HepG2 (cell line): ENCODE results near the gene GGA1. TPM values are rescaled to one million over a fixed set of nuclear protein-coding genes. Genes with fewer than 3 reads are reported as not detected.

Experiments
- ATAC-seq: fragments of 200-7000 bp; cut with Tn5 transposase; 3 replicates; pipeline ENCODE4 v1.9.1; 2020; ENCODE audit warnings: mild to moderate bottlenecking, moderate library complexity
- BruUV-seq: library from RNA; stranded (reverse); fragments of 400-500 nt; replicated peaks from 2 replicates; lab custom pipeline; 2021; lab: Mats Ljungman, UMichigan
- CTCF ChIA-PET: fragments of 300-600 bp; formaldehyde crosslinking; extraction: SDS; loops from one replicate; lab custom pipeline; 2021; ENCODE audit warnings: low total read pairs, inconsistent platforms, low intra/inter-chr PET ratio; lab: Yijun Ruan, JAX
- POLR2A ChIA-PET: fragments of 350-600 bp; sonication (Branson Sonifier 250); formaldehyde crosslinking; loops from one replicate; lab custom pipeline; 2020; ENCODE audit warnings: antibody characterized with exemption, inconsistent platforms; lab: Yijun Ruan, JAX
- DNase-seq: peaks from one replicate; pipeline ENCODE4 v3.0.0-alpha.2; 2015; ENCODE audit warnings: low spot score
- FAIRE-seq: peaks from 3 replicates; lab custom pipeline; 2011; peaks lifted over from hg19 to GRCh38; lab: Jason Lieb, UNC
- H2AFZ ChIP-seq: one replicate; pipeline ENCODE4 v1.6.1; 2011; ENCODE audit warnings: low read length, inconsistent platforms
- H3K27ac ChIP-seq: fragments of 300-600 bp; 3 replicates; pipeline ENCODE4 v1.8.0; 2011; ENCODE audit warnings: mixed run types, mild to moderate bottlenecking, mixed read lengths, low read length, inconsistent platforms; ENCODE audit not compliant: insufficient read depth; ENCODE audit errors: extremely low read length
- H3K27me3 ChIP-seq, 2 experiments: fragments of 200-600 bp in 1 of 2; 2 replicates in 1 of 2; 3 replicates in 1 of 2; pipeline versions ENCODE4 v1.6.0 to v1.8.0; 2011; ENCODE audit warnings: low read length in 2 of 2, mild to moderate bottlenecking in 2 of 2, moderate library complexity in 2 of 2, inconsistent platforms in 1 of 2; ENCODE audit not compliant: insufficient read depth in 2 of 2, control insufficient read depth in 1 of 2
- H3K36me3 ChIP-seq, 2 experiments: fragments of 200-600 bp in 1 of 2; replicated peaks in 1 of 2; 2 replicates in 1 of 2; 3 replicates in 1 of 2; pipeline versions ENCODE4 v1.5.1 to v1.8.0; 2011; ENCODE audit warnings: low read length in 2 of 2, inconsistent platforms in 1 of 2; ENCODE audit not compliant: insufficient read depth in 2 of 2, control insufficient read depth in 1 of 2
- H3K4me1 ChIP-seq: 2 replicates; pipeline ENCODE4 v1.5.1; 2012; ENCODE audit warnings: low read length, inconsistent platforms; ENCODE audit not compliant: insufficient read depth
- H3K4me2 ChIP-seq: 2 replicates; pipeline ENCODE4 v1.6.0; 2011; ENCODE audit warnings: low read depth, low read length, inconsistent platforms
- H3K4me3 ChIP-seq, 3 experiments: fragments of 200-600 bp in 1 of 3; sonication (generic), shearing (Covaris generic) in 1 of 3; replicated peaks in 1 of 3; 2 replicates each; pipeline ENCODE4 v1.5.1; 2011 to 2016; ENCODE audit warnings: low read length in 3 of 3, inconsistent platforms in 2 of 3, low read depth in 2 of 3, mild to moderate bottlenecking in 2 of 3, control low read depth in 1 of 3, mixed read lengths in 1 of 3; ENCODE audit not compliant: insufficient read depth in 1 of 3
- H3K79me2 ChIP-seq: one replicate; pipeline ENCODE4 v1.6.1; 2011; ENCODE audit warnings: low read length, inconsistent platforms; ENCODE audit not compliant: insufficient read depth
- H3K9ac ChIP-seq: 2 replicates; pipeline ENCODE4 v1.6.0; 2011; ENCODE audit warnings: mild to moderate bottlenecking, low read depth, low read length, inconsistent platforms; ENCODE audit not compliant: insufficient read depth
- H3K9me3 ChIP-seq: 2 replicates; pipeline ENCODE4 v1.5.1; 2012; ENCODE audit warnings: mild to moderate bottlenecking, low read length
- H4K20me1 ChIP-seq: 2 replicates; pipeline ENCODE4 v1.6.0; 2011; ENCODE audit warnings: inconsistent platforms, mild to moderate bottlenecking, low read length, moderate library complexity; ENCODE audit not compliant: insufficient read depth
- GATAD2A ChIP-seq: IDR thresholded peaks from 2 replicates; pipeline ENCODE4 v1.6.1; 2016
- HNRNPL ChIP-seq: fragments of 200-400 bp; formaldehyde crosslinking; IDR thresholded peaks from 2 replicates; pipeline ENCODE4 v1.6.1; 2017; ENCODE audit warnings: mild to moderate bottlenecking, low read depth, low read length
- MIER2 ChIP-seq: IDR thresholded peaks from 2 replicates; pipeline ENCODE4 v1.6.1; 2016; ENCODE audit warnings: missing biosample characterization, missing genetic modification reagents
- NR1H2 ChIP-seq: sonication (generic); formaldehyde crosslinking; IDR thresholded peaks from 2 replicates; pipeline ENCODE4 v1.8.1; 2022; ENCODE audit warnings: low read depth, missing genetic modification reagents, borderline replicate concordance
- SP140L ChIP-seq: sonication (generic); formaldehyde crosslinking; IDR thresholded peaks from 2 replicates; pipeline ENCODE4 v1.4.0; 2020; ENCODE audit warnings: missing genetic modification reagents, borderline replicate concordance
- SUZ12 ChIP-seq: fragments of 150-350 bp; IDR thresholded peaks from 2 replicates; pipeline ENCODE4 v1.6.1; 2014; ENCODE audit warnings: low read depth, low read length
- ZNF33A ChIP-seq: sonication (generic); formaldehyde crosslinking; IDR thresholded peaks from 2 replicates; pipeline ENCODE4 v1.5.1; 2020; ENCODE audit warnings: missing genetic modification reagents, mild to moderate bottlenecking, moderate library complexity, borderline replicate concordance
- ZNF713 ChIP-seq: sonication (generic); formaldehyde crosslinking; IDR thresholded peaks from 2 replicates; pipeline ENCODE4 v1.4.0; 2020; ENCODE audit warnings: mild to moderate bottlenecking, missing genetic modification reagents
- WGBS: methylation state at CpG from one replicate; pipeline ENCODE4 v1.1.6; 2017; ENCODE audit warnings: low lambda C conversion rate; 5-methylcytosine and 5-hydroxymethylcytosine counted together
- in situ Hi-C: cut with HindIII; loops from 2 replicates; pipeline ENCODE4 v1.10.0; 2017; ENCODE audit warnings: low pct_unique_long_range_greater_than_20kb; ENCODE audit not compliant: extremely low pct_ligation_motif_present
- intact Hi-C: fragments of 100-400 bp; cut with micrococcal nuclease; formaldehyde crosslinking; loops from one replicate; pipeline ENCODE4 v1.10.0; 2022; ENCODE audit not compliant: unreplicated experiment
- polyA plus RNA-seq, 8 experiments: library from polyadenylated mRNA; depleted of rRNA in 3 of 8; stranded (reverse) in 7 of 8; unstranded in 1 of 8; fragments of >200 nt; fragmentation: Illumina TruSeq in 4 of 8; extraction: Trizol in 4 of 8; gene quantifications; 2 replicates each; pipeline versions ENCODE4 v1.2.1 to v1.2.3, GENCODE V29; 2011 to 2016; ENCODE audit warnings: low read depth in 4 of 8, missing spikeins in 1 of 8, mixed read lengths in 1 of 8; ENCODE audit not compliant: insufficient read depth in 1 of 8
- total RNA-seq, 5 experiments: library from RNA; depleted of rRNA; stranded (reverse); fragments of >200 nt; fragmentation: Illumina TruSeq; extraction: Trizol; gene quantifications; 2 replicates each; pipeline ENCODE4 v1.2.3, GENCODE V29; 2016; ENCODE audit warnings: low read depth in 1 of 5
- TF ChIP-seq, protein P1 (sequence below): sonication (generic); formaldehyde crosslinking; IDR thresholded peaks from 2 replicates; pipeline ENCODE4 v1.4.0; 2020; ENCODE audit warnings: missing genetic modification reagents
- TF ChIP-seq, protein P2 (sequence below): sonication (generic); formaldehyde crosslinking; IDR thresholded peaks from 2 replicates; pipeline ENCODE4 v1.4.0; 2020; ENCODE audit warnings: missing genetic modification reagents
- TF ChIP-seq, protein P3 (sequence below): sonication (generic); formaldehyde crosslinking; IDR thresholded peaks from 2 replicates; pipeline ENCODE4 v1.5.0; 2020; ENCODE audit warnings: mild to moderate bottlenecking, missing genetic modification reagents, borderline replicate concordance

Gene GGA1
- total and polyA plus RNA-seq, 2 of the 13 experiments (the other 11 are each of a cell fraction or from before 2014, with no cell fraction given), result 29.1 to 87.2 TPM

DNA sequence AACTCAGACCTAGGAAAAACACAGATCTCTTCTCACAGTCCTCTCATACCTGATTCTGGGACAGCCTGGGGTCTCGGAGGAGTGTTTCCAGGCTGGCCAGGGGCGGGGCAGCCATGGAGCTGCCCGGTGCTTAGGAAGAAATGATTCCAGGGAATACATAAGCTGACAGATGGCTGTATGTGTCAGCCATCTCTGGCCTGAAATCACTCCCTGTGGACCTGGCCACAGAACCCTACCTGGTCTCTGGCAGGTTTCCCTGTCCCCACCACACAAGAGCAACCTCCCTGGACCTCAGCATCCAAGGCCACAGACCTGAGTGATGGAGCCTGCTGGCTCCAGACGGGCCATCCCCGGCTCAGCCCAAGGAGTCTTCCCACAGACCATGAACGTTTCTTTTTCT is 10.0 kb downstream of the GGA1 start:
- ATAC-seq, result no peak
- in situ Hi-C loops, result no loop called here
- TF ChIP-seq NR1H2 (CRISPR knock-in tag) (no peak), ZNF713 (no peak), MIER2 (no peak), HNRNPL (no peak), GATAD2A (CRISPR knock-in tag) (no peak), SP140L (CRISPR knock-in tag) (no peak), ZNF33A (no peak), SUZ12 (no peak)
- TF ChIP-seq, protein P1, sequence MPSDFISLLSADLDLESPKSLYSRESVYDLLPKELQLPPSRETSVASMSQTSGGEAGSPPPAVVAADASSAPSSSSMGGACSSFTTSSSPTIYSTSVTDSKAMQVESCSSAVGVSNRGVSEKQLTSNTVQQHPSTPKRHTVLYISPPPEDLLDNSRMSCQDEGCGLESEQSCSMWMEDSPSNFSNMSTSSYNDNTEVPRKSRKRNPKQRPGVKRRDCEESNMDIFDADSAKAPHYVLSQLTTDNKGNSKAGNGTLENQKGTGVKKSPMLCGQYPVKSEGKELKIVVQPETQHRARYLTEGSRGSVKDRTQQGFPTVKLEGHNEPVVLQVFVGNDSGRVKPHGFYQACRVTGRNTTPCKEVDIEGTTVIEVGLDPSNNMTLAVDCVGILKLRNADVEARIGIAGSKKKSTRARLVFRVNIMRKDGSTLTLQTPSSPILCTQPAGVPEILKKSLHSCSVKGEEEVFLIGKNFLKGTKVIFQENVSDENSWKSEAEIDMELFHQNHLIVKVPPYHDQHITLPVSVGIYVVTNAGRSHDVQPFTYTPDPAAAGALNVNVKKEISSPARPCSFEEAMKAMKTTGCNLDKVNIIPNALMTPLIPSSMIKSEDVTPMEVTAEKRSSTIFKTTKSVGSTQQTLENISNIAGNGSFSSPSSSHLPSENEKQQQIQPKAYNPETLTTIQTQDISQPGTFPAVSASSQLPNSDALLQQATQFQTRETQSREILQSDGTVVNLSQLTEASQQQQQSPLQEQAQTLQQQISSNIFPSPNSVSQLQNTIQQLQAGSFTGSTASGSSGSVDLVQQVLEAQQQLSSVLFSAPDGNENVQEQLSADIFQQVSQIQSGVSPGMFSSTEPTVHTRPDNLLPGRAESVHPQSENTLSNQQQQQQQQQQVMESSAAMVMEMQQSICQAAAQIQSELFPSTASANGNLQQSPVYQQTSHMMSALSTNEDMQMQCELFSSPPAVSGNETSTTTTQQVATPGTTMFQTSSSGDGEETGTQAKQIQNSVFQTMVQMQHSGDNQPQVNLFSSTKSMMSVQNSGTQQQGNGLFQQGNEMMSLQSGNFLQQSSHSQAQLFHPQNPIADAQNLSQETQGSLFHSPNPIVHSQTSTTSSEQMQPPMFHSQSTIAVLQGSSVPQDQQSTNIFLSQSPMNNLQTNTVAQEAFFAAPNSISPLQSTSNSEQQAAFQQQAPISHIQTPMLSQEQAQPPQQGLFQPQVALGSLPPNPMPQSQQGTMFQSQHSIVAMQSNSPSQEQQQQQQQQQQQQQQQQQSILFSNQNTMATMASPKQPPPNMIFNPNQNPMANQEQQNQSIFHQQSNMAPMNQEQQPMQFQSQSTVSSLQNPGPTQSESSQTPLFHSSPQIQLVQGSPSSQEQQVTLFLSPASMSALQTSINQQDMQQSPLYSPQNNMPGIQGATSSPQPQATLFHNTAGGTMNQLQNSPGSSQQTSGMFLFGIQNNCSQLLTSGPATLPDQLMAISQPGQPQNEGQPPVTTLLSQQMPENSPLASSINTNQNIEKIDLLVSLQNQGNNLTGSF (CRISPR knock-in tag), result no peak
- TF ChIP-seq, protein P2, sequence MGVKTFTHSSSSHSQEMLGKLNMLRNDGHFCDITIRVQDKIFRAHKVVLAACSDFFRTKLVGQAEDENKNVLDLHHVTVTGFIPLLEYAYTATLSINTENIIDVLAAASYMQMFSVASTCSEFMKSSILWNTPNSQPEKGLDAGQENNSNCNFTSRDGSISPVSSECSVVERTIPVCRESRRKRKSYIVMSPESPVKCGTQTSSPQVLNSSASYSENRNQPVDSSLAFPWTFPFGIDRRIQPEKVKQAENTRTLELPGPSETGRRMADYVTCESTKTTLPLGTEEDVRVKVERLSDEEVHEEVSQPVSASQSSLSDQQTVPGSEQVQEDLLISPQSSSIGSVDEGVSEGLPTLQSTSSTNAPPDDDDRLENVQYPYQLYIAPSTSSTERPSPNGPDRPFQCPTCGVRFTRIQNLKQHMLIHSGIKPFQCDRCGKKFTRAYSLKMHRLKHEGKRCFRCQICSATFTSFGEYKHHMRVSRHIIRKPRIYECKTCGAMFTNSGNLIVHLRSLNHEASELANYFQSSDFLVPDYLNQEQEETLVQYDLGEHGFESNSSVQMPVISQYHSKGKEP, result no peak
- TF ChIP-seq, protein P3, sequence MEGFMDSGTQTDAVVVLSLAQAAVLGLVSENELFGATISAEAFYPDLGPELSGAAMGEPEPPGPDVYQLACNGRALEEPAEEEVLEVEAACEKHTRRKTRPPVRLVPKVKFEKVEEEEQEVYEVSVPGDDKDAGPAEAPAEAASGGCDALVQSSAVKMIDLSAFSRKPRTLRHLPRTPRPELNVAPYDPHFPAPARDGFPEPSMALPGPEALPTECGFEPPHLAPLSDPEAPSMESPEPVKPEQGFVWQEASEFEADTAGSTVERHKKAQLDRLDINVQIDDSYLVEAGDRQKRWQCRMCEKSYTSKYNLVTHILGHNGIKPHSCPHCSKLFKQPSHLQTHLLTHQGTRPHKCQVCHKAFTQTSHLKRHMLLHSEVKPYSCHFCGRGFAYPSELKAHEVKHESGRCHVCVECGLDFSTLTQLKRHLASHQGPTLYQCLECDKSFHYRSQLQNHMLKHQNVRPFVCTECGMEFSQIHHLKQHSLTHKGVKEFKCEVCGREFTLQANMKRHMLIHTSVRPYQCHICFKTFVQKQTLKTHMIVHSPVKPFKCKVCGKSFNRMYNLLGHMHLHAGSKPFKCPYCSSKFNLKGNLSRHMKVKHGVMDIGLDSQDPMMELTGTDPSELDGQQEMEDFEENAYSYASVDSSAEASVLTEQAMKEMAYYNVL (CRISPR knock-in tag), result no peak
- Histone ChIP-seq H3K4me1 (peaks cover 6% of the 10 kb centered on the region), H3K27me3 (no peaks in the 10 kb centered on the region; a peak in 1 of 5 replicates), H3K9ac (no peak overlapping the region), H3K4me3 (no peak overlapping the region), H2AFZ (no peak overlapping the region), H3K9me3 (no peaks in the 10 kb centered on the region), H3K79me2 (no peaks in the 10 kb centered on the region), H3K4me2 (no peak overlapping the region), H4K20me1 (no peaks in the 10 kb centered on the region), H3K36me3 (peaks cover 21 to 42% of the 10 kb centered on the region in 2 experiments; a peak in 4 of 5 replicates), H3K27ac (no peak overlapping the region)
- intact Hi-C loops, result no loop called here
- FAIRE-seq, result no peak
- ChIA-PET CTCF (no interaction called here), POLR2A (interaction anchor here (0.7 to 1.0 kb wide), 2 partner anchors 10 to 116 kb away, joined by 3 read pairs; partner anchors contain the start of gene GGA1)
- DNase-seq, result no peak
- 96% methylated on average over 6 of the region's 6 CpGs for WGBS
- no TSS peak for BruUV-seq
